Liver (tissue), 9 donors: Measurements from ENCODE around the gene RAP1B. TPM values are rescaled to one million over a fixed set of nuclear protein-coding genes. Genes with fewer than 3 reads are reported as not detected.

ENCODE experiments used
- DNase-seq: peaks from one replicate; pipeline ENCODE4 v3.0.0-alpha.2; 2017; ENCODE audit warnings: low spot score
- H3K27ac ChIP-seq, 2 donors: one replicate each; pipeline ENCODE4 v1.7.0; 2013; ENCODE audit warnings: inconsistent platforms in 2 of 2, low read length in 2 of 2, control low read depth in 1 of 2, low read depth in 1 of 2, mild to moderate bottlenecking in 1 of 2
- H3K27me3 ChIP-seq, 4 donors: one replicate each; pipeline versions ENCODE4 v1.6.1 to v1.7.0; 2013; ENCODE audit warnings: low read length in 3 of 4, inconsistent platforms in 1 of 4, mild to moderate bottlenecking in 1 of 4, moderate library complexity in 1 of 4; ENCODE audit not compliant: control insufficient read depth in 4 of 4, insufficient read depth in 4 of 4
- H3K36me3 ChIP-seq, 4 donors: one replicate each; pipeline versions ENCODE4 v1.6.1 to v1.7.0; 2013; ENCODE audit warnings: low read length in 3 of 4, mild to moderate bottlenecking in 3 of 4, low read depth in 1 of 4, moderate library complexity in 1 of 4; ENCODE audit not compliant: control insufficient read depth in 4 of 4, insufficient read depth in 3 of 4
- H3K4me1 ChIP-seq, 4 donors: one replicate each; pipeline versions ENCODE4 v1.6.1 to v1.7.0; 2013; ENCODE audit warnings: low read length in 3 of 4, mild to moderate bottlenecking in 3 of 4, moderate library complexity in 1 of 4; ENCODE audit not compliant: control insufficient read depth in 4 of 4, insufficient read depth in 4 of 4
- H3K4me3 ChIP-seq, 3 donors: one replicate each; pipeline versions ENCODE4 v1.6.1 to v1.7.0; 2013; ENCODE audit warnings: low read length in 3 of 3, control low read depth in 1 of 3, low read depth in 1 of 3, mild to moderate bottlenecking in 1 of 3
- H3K9ac ChIP-seq, 2 donors: one replicate each; pipeline ENCODE4 v1.7.0; 2013; ENCODE audit warnings: low read length in 2 of 2, mild to moderate bottlenecking in 2 of 2, moderate library complexity in 2 of 2, control low read depth in 1 of 2, low read depth in 1 of 2
- H3K9me3 ChIP-seq, 4 donors: one replicate each; pipeline versions ENCODE4 v1.6.1 to v1.7.0; 2013; ENCODE audit warnings: low read length in 3 of 4; ENCODE audit not compliant: control insufficient read depth in 4 of 4
- EGR1 ChIP-seq, 2 donors: IDR thresholded peaks; 2 replicates each; pipeline ENCODE4 v1.6.1; 2016 to 2018; ENCODE audit warnings: antibody characterized with exemption in 2 of 2, low read depth in 2 of 2
- FOXA1 ChIP-seq: IDR thresholded peaks from 2 replicates; pipeline ENCODE4 v1.6.1; 2016; ENCODE audit warnings: antibody characterized with exemption
- FOXA2 ChIP-seq: IDR thresholded peaks from 2 replicates; pipeline ENCODE4 v1.6.1; 2016; ENCODE audit warnings: antibody characterized with exemption
- GABPA ChIP-seq, 2 donors: IDR thresholded peaks in 1 of 2; conservative IDR thresholded peaks in 1 of 2; 2 replicates each; pipeline ENCODE4 v1.6.1; 2016; ENCODE audit warnings: antibody characterized with exemption in 2 of 2, mild to moderate bottlenecking in 1 of 2, moderate library complexity in 1 of 2
- HNF4A ChIP-seq, 2 donors: conservative IDR thresholded peaks; 2 replicates each; pipeline ENCODE4 v1.6.1; 2016; ENCODE audit warnings: antibody characterized with exemption in 2 of 2, mild to moderate bottlenecking in 2 of 2
- HNF4G ChIP-seq: IDR thresholded peaks from 2 replicates; pipeline ENCODE4 v1.6.1; 2016; ENCODE audit warnings: antibody characterized with exemption
- JUND ChIP-seq, 2 donors: IDR thresholded peaks; 2 replicates each; pipeline ENCODE4 v1.6.1; 2016; ENCODE audit warnings: antibody characterized with exemption in 2 of 2
- NR2F2 ChIP-seq: IDR thresholded peaks from 2 replicates; pipeline ENCODE4 v1.6.1; 2016; ENCODE audit warnings: antibody characterized with exemption
- RAD21 ChIP-seq, 2 donors: IDR thresholded peaks; 2 replicates each; pipeline ENCODE4 v1.6.1; 2016; ENCODE audit warnings: antibody characterized with exemption in 2 of 2, mild to moderate bottlenecking in 2 of 2
- RXRA ChIP-seq, 2 donors: IDR thresholded peaks; 2 replicates each; pipeline ENCODE4 v1.6.1; 2017 to 2018; ENCODE audit warnings: antibody characterized with exemption in 2 of 2, mild to moderate bottlenecking in 1 of 2
- SP1 ChIP-seq: IDR thresholded peaks from 2 replicates; pipeline ENCODE4 v1.6.1; 2018; ENCODE audit warnings: antibody characterized with exemption, mild to moderate bottlenecking
- TAF1 ChIP-seq: conservative IDR thresholded peaks from 2 replicates; pipeline ENCODE4 v1.6.1; 2016; ENCODE audit warnings: antibody characterized with exemption, mild to moderate bottlenecking
- YY1 ChIP-seq: IDR thresholded peaks from 2 replicates; pipeline ENCODE4 v1.6.1; 2016; ENCODE audit warnings: antibody characterized with exemption, mild to moderate bottlenecking
- WGBS: extraction: QIAGEN DNeasy Blood & Tissue Kit; methylation state at CpG from one replicate; pipeline ENCODE4 v1.1.7; 2013; 5-methylcytosine and 5-hydroxymethylcytosine counted together
- polyA plus RNA-seq, 2 donors: library from polyadenylated mRNA; stranded (reverse) in 1 of 2; unstranded in 1 of 2; fragments of 200-250 nt in 1 of 2; fragments of >200 nt in 1 of 2; fragmentation: Nextera tagmentation in 1 of 2; extraction: Ambion mirVana in 1 of 2; gene quantifications; one replicate each; pipeline versions ENCODE4 v1.2.1 to v1.2.3, GENCODE V29; 2013 to 2015
- total RNA-seq, 2 donors: library from RNA; depleted of rRNA; stranded (reverse); fragments of >200 nt; gene quantifications; one replicate each; pipeline ENCODE4 v1.2.3, GENCODE V29; 2014
- TF ChIP-seq, protein P1 (sequence below): fragments of 150-350 bp; IDR thresholded peaks from 2 replicates; pipeline ENCODE4 v1.5.1; 2017; ENCODE audit warnings: improper control_type of control experiment, low read depth, low read length; ENCODE audit not compliant: missing input control
- TF ChIP-seq, protein P2 (sequence below): IDR thresholded peaks from 2 replicates; pipeline ENCODE4 v1.6.1; 2016; ENCODE audit warnings: antibody characterized with exemption
- TF ChIP-seq, protein P3 (sequence below): IDR thresholded peaks from 2 replicates; pipeline ENCODE4 v1.6.1; 2016; ENCODE audit warnings: antibody characterized with exemption, mild to moderate bottlenecking
- TF ChIP-seq, protein P4 (sequence below): IDR thresholded peaks from 2 replicates; pipeline ENCODE4 v1.6.1; 2016; ENCODE audit warnings: antibody characterized with exemption
- TF ChIP-seq, protein P5 (sequence below): IDR thresholded peaks from 2 replicates; pipeline ENCODE4 v1.6.1; 2016; ENCODE audit warnings: antibody characterized with exemption
- donor health status: healthy.
- donor health status: healthy.
- donor health status: healthy.
- donor health status: healthy.
- donor health status: healthy.

The RAP1B gene
- total and polyA plus RNA-seq, 4 donors, result 56.2 to 123 (median 72.4) TPM

DNA sequence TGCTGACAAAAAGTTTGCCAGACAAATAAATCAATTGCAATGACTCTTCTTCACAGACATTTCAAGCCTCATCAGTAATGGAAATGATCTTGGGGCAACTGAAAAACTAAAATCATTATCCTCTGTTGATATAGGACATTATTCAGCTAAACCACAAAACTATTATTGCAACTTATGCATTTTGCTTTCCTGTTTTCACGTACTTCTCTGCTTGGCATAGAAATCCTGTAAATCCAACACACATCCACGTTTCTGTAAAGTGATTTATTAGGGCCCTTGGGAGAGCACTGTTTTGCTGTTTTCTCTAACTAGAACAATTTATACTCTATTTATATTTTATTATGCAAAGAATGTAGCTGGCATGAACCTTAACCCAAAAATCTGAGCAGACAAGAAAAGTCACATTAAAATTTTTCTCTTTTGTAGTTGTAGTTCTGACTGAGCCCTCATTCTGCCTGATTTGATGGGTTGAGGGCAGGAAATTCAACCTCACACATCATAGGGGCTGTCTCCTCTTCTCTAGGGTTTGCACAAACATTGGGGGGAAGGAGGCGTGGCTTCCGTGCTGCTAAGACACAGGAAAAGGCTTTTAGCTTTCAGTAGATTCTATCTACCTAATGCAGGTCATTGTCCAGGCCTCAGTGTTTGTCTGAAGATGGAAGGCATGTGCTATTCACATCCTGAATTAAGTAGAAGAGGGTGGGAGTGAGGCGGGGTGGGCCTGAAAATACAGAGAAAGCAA lies 64.6 kb downstream of the RAP1B start:
- 66% methylated on average over 5 of the region's 5 CpGs for WGBS
- TF ChIP-seq EGR1 (IDR thresholded peaks at IDR 0.05; ENCODE audit: low read depth in 2 of 2), result no peak
- TF ChIP-seq, protein P1, sequence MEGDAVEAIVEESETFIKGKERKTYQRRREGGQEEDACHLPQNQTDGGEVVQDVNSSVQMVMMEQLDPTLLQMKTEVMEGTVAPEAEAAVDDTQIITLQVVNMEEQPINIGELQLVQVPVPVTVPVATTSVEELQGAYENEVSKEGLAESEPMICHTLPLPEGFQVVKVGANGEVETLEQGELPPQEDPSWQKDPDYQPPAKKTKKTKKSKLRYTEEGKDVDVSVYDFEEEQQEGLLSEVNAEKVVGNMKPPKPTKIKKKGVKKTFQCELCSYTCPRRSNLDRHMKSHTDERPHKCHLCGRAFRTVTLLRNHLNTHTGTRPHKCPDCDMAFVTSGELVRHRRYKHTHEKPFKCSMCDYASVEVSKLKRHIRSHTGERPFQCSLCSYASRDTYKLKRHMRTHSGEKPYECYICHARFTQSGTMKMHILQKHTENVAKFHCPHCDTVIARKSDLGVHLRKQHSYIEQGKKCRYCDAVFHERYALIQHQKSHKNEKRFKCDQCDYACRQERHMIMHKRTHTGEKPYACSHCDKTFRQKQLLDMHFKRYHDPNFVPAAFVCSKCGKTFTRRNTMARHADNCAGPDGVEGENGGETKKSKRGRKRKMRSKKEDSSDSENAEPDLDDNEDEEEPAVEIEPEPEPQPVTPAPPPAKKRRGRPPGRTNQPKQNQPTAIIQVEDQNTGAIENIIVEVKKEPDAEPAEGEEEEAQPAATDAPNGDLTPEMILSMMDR, result no peak
- no peak for TF ChIP-seq HNF4A (conservative IDR thresholded peaks at IDR 0.05)
- no peak for TF ChIP-seq NR2F2
- TF ChIP-seq, protein P2, sequence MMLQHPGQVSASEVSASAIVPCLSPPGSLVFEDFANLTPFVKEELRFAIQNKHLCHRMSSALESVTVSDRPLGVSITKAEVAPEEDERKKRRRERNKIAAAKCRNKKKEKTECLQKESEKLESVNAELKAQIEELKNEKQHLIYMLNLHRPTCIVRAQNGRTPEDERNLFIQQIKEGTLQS, result no peak
- TF ChIP-seq FOXA1, result no peak
- no peak for TF ChIP-seq GABPA (IDR thresholded peaks at IDR 0.05 in 1 of 2, conservative IDR thresholded peaks at IDR 0.05 in 1 of 2)
- TF ChIP-seq, protein P3, sequence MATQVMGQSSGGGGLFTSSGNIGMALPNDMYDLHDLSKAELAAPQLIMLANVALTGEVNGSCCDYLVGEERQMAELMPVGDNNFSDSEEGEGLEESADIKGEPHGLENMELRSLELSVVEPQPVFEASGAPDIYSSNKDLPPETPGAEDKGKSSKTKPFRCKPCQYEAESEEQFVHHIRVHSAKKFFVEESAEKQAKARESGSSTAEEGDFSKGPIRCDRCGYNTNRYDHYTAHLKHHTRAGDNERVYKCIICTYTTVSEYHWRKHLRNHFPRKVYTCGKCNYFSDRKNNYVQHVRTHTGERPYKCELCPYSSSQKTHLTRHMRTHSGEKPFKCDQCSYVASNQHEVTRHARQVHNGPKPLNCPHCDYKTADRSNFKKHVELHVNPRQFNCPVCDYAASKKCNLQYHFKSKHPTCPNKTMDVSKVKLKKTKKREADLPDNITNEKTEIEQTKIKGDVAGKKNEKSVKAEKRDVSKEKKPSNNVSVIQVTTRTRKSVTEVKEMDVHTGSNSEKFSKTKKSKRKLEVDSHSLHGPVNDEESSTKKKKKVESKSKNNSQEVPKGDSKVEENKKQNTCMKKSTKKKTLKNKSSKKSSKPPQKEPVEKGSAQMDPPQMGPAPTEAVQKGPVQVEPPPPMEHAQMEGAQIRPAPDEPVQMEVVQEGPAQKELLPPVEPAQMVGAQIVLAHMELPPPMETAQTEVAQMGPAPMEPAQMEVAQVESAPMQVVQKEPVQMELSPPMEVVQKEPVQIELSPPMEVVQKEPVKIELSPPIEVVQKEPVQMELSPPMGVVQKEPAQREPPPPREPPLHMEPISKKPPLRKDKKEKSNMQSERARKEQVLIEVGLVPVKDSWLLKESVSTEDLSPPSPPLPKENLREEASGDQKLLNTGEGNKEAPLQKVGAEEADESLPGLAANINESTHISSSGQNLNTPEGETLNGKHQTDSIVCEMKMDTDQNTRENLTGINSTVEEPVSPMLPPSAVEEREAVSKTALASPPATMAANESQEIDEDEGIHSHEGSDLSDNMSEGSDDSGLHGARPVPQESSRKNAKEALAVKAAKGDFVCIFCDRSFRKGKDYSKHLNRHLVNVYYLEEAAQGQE, result no peak
- TF ChIP-seq FOXA2, result no peak
- TF ChIP-seq RAD21 (IDR thresholded peaks at IDR 0.05), result no peak
- TF ChIP-seq TAF1, result no peak
- TF ChIP-seq, protein P4, sequence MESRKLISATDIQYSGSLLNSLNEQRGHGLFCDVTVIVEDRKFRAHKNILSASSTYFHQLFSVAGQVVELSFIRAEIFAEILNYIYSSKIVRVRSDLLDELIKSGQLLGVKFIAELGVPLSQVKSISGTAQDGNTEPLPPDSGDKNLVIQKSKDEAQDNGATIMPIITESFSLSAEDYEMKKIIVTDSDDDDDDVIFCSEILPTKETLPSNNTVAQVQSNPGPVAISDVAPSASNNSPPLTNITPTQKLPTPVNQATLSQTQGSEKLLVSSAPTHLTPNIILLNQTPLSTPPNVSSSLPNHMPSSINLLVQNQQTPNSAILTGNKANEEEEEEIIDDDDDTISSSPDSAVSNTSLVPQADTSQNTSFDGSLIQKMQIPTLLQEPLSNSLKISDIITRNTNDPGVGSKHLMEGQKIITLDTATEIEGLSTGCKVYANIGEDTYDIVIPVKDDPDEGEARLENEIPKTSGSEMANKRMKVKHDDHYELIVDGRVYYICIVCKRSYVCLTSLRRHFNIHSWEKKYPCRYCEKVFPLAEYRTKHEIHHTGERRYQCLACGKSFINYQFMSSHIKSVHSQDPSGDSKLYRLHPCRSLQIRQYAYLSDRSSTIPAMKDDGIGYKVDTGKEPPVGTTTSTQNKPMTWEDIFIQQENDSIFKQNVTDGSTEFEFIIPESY, result no peak
- TF ChIP-seq RXRA (IDR thresholded peaks at IDR 0.05), result no peak
- no peak for TF ChIP-seq SP1
- TF ChIP-seq HNF4G, result no peak
- TF ChIP-seq YY1, result no peak
- TF ChIP-seq, protein P5, sequence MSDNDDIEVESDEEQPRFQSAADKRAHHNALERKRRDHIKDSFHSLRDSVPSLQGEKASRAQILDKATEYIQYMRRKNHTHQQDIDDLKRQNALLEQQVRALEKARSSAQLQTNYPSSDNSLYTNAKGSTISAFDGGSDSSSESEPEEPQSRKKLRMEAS, result no peak
- no peak for TF ChIP-seq JUND (IDR thresholded peaks at IDR 0.05)

More for the DNA sequence above, 64.6 kb downstream of the RAP1B start:
- H3K4me3 ChIP-seq, result no peak overlapping the region
- no peak overlapping the region for H3K27ac ChIP-seq
- H3K9me3 ChIP-seq, result no peaks in the 10 kb centered on the region
- DNase-seq, result no peak
- H3K4me1 ChIP-seq, result no peaks in the 10 kb centered on the region
- H3K36me3 ChIP-seq, result no peaks in the 10 kb centered on the region
- no peak overlapping the region for H3K9ac ChIP-seq
- no peaks in the 10 kb centered on the region for H3K27me3 ChIP-seq
